Right lobe of liver (tissue), 6 donors: ENCODE data around the gene LPAR1. TPM values are rescaled to one million over a fixed set of nuclear protein-coding genes. Genes with fewer than 3 reads are reported as not detected.

Experiments
- ATAC-seq, 4 donors: fragments of 200-7000 bp; cut with Tn5 transposase; one replicate each; pipeline ENCODE4 v1.9.1; 2020; ENCODE audit warnings: mild to moderate bottlenecking in 4 of 4, moderate library complexity in 4 of 4
- DNase-seq, 3 donors: peaks; one replicate each; pipeline ENCODE4 v3.0.0-alpha.2; 2020
- H3K27ac ChIP-seq, 3 donors: fragments of 200-600 bp; one replicate each; pipeline ENCODE4 v1.8.0; 2022
- H3K27me3 ChIP-seq, 2 donors: fragments of 200-600 bp; one replicate each; pipeline ENCODE4 v1.8.0; 2022
- H3K36me3 ChIP-seq, 4 donors: fragments of 200-600 bp; sonication (generic) in 1 of 4; one replicate each; pipeline versions ENCODE4 v1.5.1 to v1.8.0; 2017 to 2022; ENCODE audit warnings: control low read depth in 1 of 4
- H3K4me1 ChIP-seq, 4 donors: fragments of 200-600 bp; sonication (generic) in 1 of 4; one replicate each; pipeline versions ENCODE4 v1.5.1 to v1.8.0; 2017 to 2022; ENCODE audit warnings: control low read depth in 1 of 4
- H3K4me3 ChIP-seq, 3 donors: fragments of 200-600 bp; one replicate each; pipeline ENCODE4 v1.8.0; 2022
- H3K9me3 ChIP-seq, 4 donors: fragments of 200-600 bp; sonication (generic) in 1 of 4; one replicate each; pipeline versions ENCODE4 v1.5.1 to v1.8.0; 2017 to 2022; ENCODE audit warnings: control low read depth in 1 of 4
- CTCF ChIP-seq, 4 donors: fragments of 200-600 bp in 3 of 4; fragments of 450-650 bp in 1 of 4; IDR thresholded peaks; one replicate each; pipeline versions ENCODE4 v1.5.1 to v1.8.0; 2016 to 2022; ENCODE audit warnings: antibody characterized with exemption in 4 of 4, mild to moderate bottlenecking in 2 of 4
- POLR2A ChIP-seq: fragments of 450-650 bp; IDR thresholded peaks from one replicate; pipeline ENCODE4 v1.6.1; 2017; ENCODE audit warnings: antibody characterized with exemption, mild to moderate bottlenecking
- WGBS: methylation state at CpG from one replicate; pipeline ENCODE4 v1.1.6; 2018; ENCODE audit warnings: low coverage, low lambda C conversion rate; ENCODE audit not compliant: insufficient coverage; ENCODE audit errors: missing lambda C conversion rate; 5-methylcytosine and 5-hydroxymethylcytosine counted together
- intact Hi-C, 2 donors: fragments of 100-400 bp; cut with DNase I; formaldehyde crosslinking; loops; one replicate each; pipeline versions ENCODE4 v1.11.2 to v1.14.1; 2022
- total RNA-seq, 6 experiments: library from RNA; depleted of rRNA in 2 of 6; stranded (reverse); fragments of >200 nt in 2 of 6; fragmentation: NEBNext Ultra II Directional in 3 of 6; extraction: Animal tissue kit (Norgen Biotek cat#: 25700) in 3 of 6; gene quantifications; one replicate each; pipeline versions ENCODE4 v1.1.0 to v1.2.4, GENCODE V29; 2016 to 2023
- donor health status: DM: no; HTN: yes; CAD: no.
- donor health status: DM: no; HTN: no; CAD: no.
- donor health status: DM: no; HTN: no; CAD: no.
- donor health status: DM: no; HTN: yes; CAD: no.
- donor health status: DM: no; HTN: yes; CAD: no.

LPAR1 gene
- total RNA-seq, 6 experiments from 2014 or later = 0.66 to 1.6 (median 1.2) TPM

- no peak for TF ChIP-seq CTCF (IDR thresholded peaks at IDR 0.05)
- TF ChIP-seq POLR2A = no peak
- H3K27me3 ChIP-seq = peaks cover 0 to 20% of the 10 kb centered on the region in 2 donors
- intact Hi-C loops = no loop called here
- H3K9me3 ChIP-seq = no peaks in the 10 kb centered on the region
- no peak for ATAC-seq
- DNase-seq = no peak
- no peaks in the 10 kb centered on the region for H3K36me3 ChIP-seq
- H3K4me1 ChIP-seq = peaks cover 0 to 23% (median 0%) of the 10 kb centered on the region in 4 donors
- 58% methylated on average over 9 of the region's 9 CpGs for WGBS
- H3K4me3 ChIP-seq = no peak overlapping the region
- H3K27ac ChIP-seq = no peak overlapping the region
Measured at GRCh38 chr9:111034898-111035539, 3.3 kb downstream of the LPAR1 start.

- TF ChIP-seq CTCF (IDR thresholded peaks at IDR 0.05) = no peak
- Histone ChIP-seq H3K9me3 (no peaks in the 10 kb centered on the region), H3K27me3 (peaks cover 0 to 20% of the 10 kb centered on the region in 2 donors), H3K27ac (no peak overlapping the region), H3K4me1 (peaks cover 0 to 22% (median 0%) of the 10 kb centered on the region in 4 donors), H3K4me3 (no peak overlapping the region), H3K36me3 (no peaks in the 10 kb centered on the region)
- WGBS = 52% methylated on average over 6 of the region's 6 CpGs
- intact Hi-C loops = no loop called here
- ATAC-seq (no peak), DNase-seq (no peak)
Measured at GRCh38 chr9:111034170-111034897, 3.9 kb downstream of the LPAR1 start.

GRCh38 chr9:111030492-111030891 lies 7.8 kb downstream of the LPAR1 start:
- no peak for TF ChIP-seq CTCF (IDR thresholded peaks at IDR 0.05)
- TF ChIP-seq POLR2A = no peak
- H3K36me3 ChIP-seq = no peaks in the 10 kb centered on the region
- ATAC-seq = no peak
- H3K27ac ChIP-seq = no peak overlapping the region
- H3K4me3 ChIP-seq = no peak overlapping the region
- no peaks in the 10 kb centered on the region for H3K27me3 ChIP-seq
- H3K4me1 ChIP-seq = no peaks in the 10 kb centered on the region
- no peaks in the 10 kb centered on the region for H3K9me3 ChIP-seq
- no peak for DNase-seq
- 47% methylated on average over 5 of the region's 5 CpGs for WGBS
- intact Hi-C loops = no loop called here

- intact Hi-C loops = no loop called here
- Histone ChIP-seq H3K27ac (no peak overlapping the region), H3K36me3 (no peaks in the 10 kb centered on the region), H3K9me3 (no peaks in the 10 kb centered on the region), H3K27me3 (no peaks in the 10 kb centered on the region), H3K4me1 (no peaks in the 10 kb centered on the region), H3K4me3 (no peak overlapping the region)
- no peak for DNase-seq
- WGBS = 46% methylated on average over 4 of the region's 4 CpGs
- no peak for TF ChIP-seq POLR2A
- no peak for TF ChIP-seq CTCF (IDR thresholded peaks at IDR 0.05)
- no peak for ATAC-seq
Measured at GRCh38 chr9:111029260-111029659, 9.0 kb downstream of the LPAR1 start.
